K562 (cell line): ENCODE results near the gene DIS3L2. TPM values are rescaled to one million over a fixed set of nuclear protein-coding genes. Genes with fewer than 3 reads are reported as not detected.

ENCODE experiments used
- ATAC-seq: fragments of 200-7000 bp; cut with Tn5 transposase; 3 replicates; pipeline ENCODE4 v1.9.1; 2020; ENCODE audit warnings: moderate library complexity
- BruUV-seq: library from RNA; stranded (reverse); fragments of 400-500 nt; replicated peaks from 2 replicates; lab custom pipeline; 2021; lab: Mats Ljungman, UMichigan
- CTCF ChIA-PET: fragments of 300-600 bp; formaldehyde crosslinking; extraction: SDS; loops from one replicate; lab custom pipeline; 2021; ENCODE audit warnings: low intra/inter-chr PET ratio; lab: Yijun Ruan, JAX
- POLR2A ChIA-PET: fragments of 300-600, 350-650 bp; sonication (Branson Sonifier 250); formaldehyde crosslinking; extraction: SDS; loops from one replicate; lab custom pipeline; 2021; ENCODE audit warnings: antibody characterized with exemption, inconsistent platforms; lab: Yijun Ruan, JAX
- DNase-seq, 4 experiments: peaks; one replicate each; pipeline versions ENCODE4 v3.0.0 to v3.0.0-alpha.2; 2011 to 2018; ENCODE audit warnings: low spot score in 3 of 4, mixed read lengths in 3 of 4; ENCODE audit errors: extremely low read depth in 1 of 4
- FAIRE-seq: peaks from 2 replicates; lab custom pipeline; 2011; peaks lifted over from hg19 to GRCh38; lab: Jason Lieb, UNC
- H2AFZ ChIP-seq: 2 replicates; pipeline ENCODE4 v1.6.0; 2011; ENCODE audit warnings: low read depth, low read length, control low read depth, inconsistent platforms
- H3K27ac ChIP-seq: fragments of 200-600 bp; 3 replicates; pipeline ENCODE4 v1.8.0; 2011; ENCODE audit warnings: low read depth, mild to moderate bottlenecking, control low read depth, inconsistent platforms, low read length, moderate library complexity, mixed read lengths; ENCODE audit errors: extremely low read depth
- H3K27me3 ChIP-seq, 2 experiments: fragments of 300-600 bp in 1 of 2; 2 replicates in 1 of 2; 3 replicates in 1 of 2; pipeline versions ENCODE4 v1.6.0 to v1.8.0; 2011; ENCODE audit warnings: inconsistent platforms in 2 of 2, low read length in 2 of 2, mild to moderate bottlenecking in 1 of 2, mixed read lengths in 1 of 2, moderate library complexity in 1 of 2; ENCODE audit not compliant: control insufficient read depth in 2 of 2, insufficient read depth in 2 of 2
- H3K36me3 ChIP-seq: fragments of 300-600 bp; 3 replicates; pipeline ENCODE4 v1.8.0; 2011; ENCODE audit warnings: mild to moderate bottlenecking, low read length, inconsistent platforms; ENCODE audit not compliant: control insufficient read depth, insufficient read depth
- H3K4me1 ChIP-seq, 2 experiments: fragments of 200-600 bp in 1 of 2; replicated peaks in 1 of 2; 2 replicates in 1 of 2; 3 replicates in 1 of 2; pipeline versions ENCODE4 v1.5.1 to v1.8.0; 2011; ENCODE audit warnings: inconsistent platforms in 2 of 2, low read length in 2 of 2, mild to moderate bottlenecking in 1 of 2, mixed read lengths in 1 of 2, moderate library complexity in 1 of 2; ENCODE audit not compliant: control insufficient read depth in 2 of 2, insufficient read depth in 2 of 2
- H3K4me2 ChIP-seq: 2 replicates; pipeline ENCODE4 v1.6.1; 2011; ENCODE audit warnings: low read length, control low read depth, inconsistent platforms, mixed read lengths; ENCODE audit not compliant: insufficient read depth
- H3K4me3 ChIP-seq: fragments of 200-600 bp; sonication (generic), shearing (Covaris generic); 2 replicates; pipeline ENCODE4 v1.5.1; 2016; ENCODE audit warnings: control low read depth, inconsistent platforms
- H3K79me2 ChIP-seq: fragments of 200-600 bp; 3 replicates; pipeline ENCODE4 v1.8.0; 2011; ENCODE audit warnings: low read length, inconsistent platforms; ENCODE audit not compliant: control insufficient read depth, insufficient read depth
- H3K9ac ChIP-seq, 2 experiments: 2 replicates each; pipeline versions ENCODE4 v1.6.0 to v1.6.1; 2011; ENCODE audit warnings: low read depth in 2 of 2, low read length in 2 of 2, control low read depth in 1 of 2, inconsistent platforms in 1 of 2, mild to moderate bottlenecking in 1 of 2, mixed read lengths in 1 of 2; ENCODE audit not compliant: insufficient read depth in 1 of 2
- H3K9me1 ChIP-seq: one replicate; pipeline ENCODE4 v1.6.0; 2011; ENCODE audit warnings: inconsistent platforms, mild to moderate bottlenecking, low read length, moderate library complexity; ENCODE audit not compliant: control insufficient read depth, insufficient read depth
- H3K9me3 ChIP-seq: replicated peaks from 2 replicates; pipeline ENCODE4 v1.5.1; 2011; ENCODE audit warnings: low read depth, low read length, inconsistent platforms; ENCODE audit not compliant: control insufficient read depth, insufficient read depth
- H4K20me1 ChIP-seq: replicated peaks from 2 replicates; pipeline ENCODE4 v1.6.1; 2011; ENCODE audit warnings: low read length, inconsistent platforms, mixed read lengths; ENCODE audit not compliant: control insufficient read depth, insufficient read depth
- BCOR ChIP-seq: fragments of 450-650 bp; IDR thresholded peaks from 2 replicates; pipeline ENCODE4 v1.6.1; 2016
- ELF2 ChIP-seq: fragments of 250-450 bp; sonication (Bioruptor Pico); IDR thresholded peaks from 2 replicates; pipeline ENCODE4 v1.5.0; 2021; ENCODE audit warnings: mild to moderate bottlenecking
- KLF16 ChIP-seq: IDR thresholded peaks from 2 replicates; pipeline ENCODE4 v1.6.1; 2016; ENCODE audit warnings: antibody characterized with exemption
- MYBL2 ChIP-seq, 2 experiments: fragments of 450-650 bp in 1 of 2; sonication (generic) in 1 of 2; formaldehyde crosslinking in 1 of 2; IDR thresholded peaks; 2 replicates each; pipeline versions ENCODE4 v1.6.1 to v1.8.1; 2017 to 2022; ENCODE audit warnings: borderline replicate concordance in 1 of 2, inconsistent platforms in 1 of 2, low read depth in 1 of 2, mild to moderate bottlenecking in 1 of 2, missing genetic modification reagents in 1 of 2, moderate library complexity in 1 of 2
- NFYB ChIP-seq: IDR thresholded peaks from 2 replicates; pipeline ENCODE4 v1.6.1; 2011; ENCODE audit warnings: mild to moderate bottlenecking, moderate library complexity; ENCODE audit not compliant: insufficient read length; ENCODE audit errors: extremely low read depth
- RBM15 ChIP-seq: fragments of 200-400 bp; formaldehyde crosslinking; IDR thresholded peaks from 2 replicates; pipeline ENCODE4 v1.6.1; 2018; ENCODE audit warnings: mild to moderate bottlenecking, low read length, moderate library complexity; ENCODE audit not compliant: insufficient read depth
- ZNF197 ChIP-seq: fragments of 200-800 bp; sonication (Bioruptor generic); IDR thresholded peaks from 2 replicates; pipeline ENCODE4 v1.6.1; 2016; ENCODE audit warnings: low read depth, missing genetic modification characterization, missing compliant biosample characterization
- ZNF445 ChIP-seq: fragments of 250-450 bp; sonication (Bioruptor Pico); IDR thresholded peaks from 2 replicates; pipeline ENCODE4 v1.4.0; 2020; ENCODE audit warnings: low read depth, mild to moderate bottlenecking, moderate library complexity
- ZNF57 ChIP-seq: fragments of 450-650 bp; formaldehyde crosslinking; IDR thresholded peaks from 2 replicates; pipeline ENCODE4 v1.4.0; 2020; ENCODE audit warnings: mild to moderate bottlenecking, moderate library complexity
- ZNF778 ChIP-seq: fragments of 450-650 bp; formaldehyde crosslinking; IDR thresholded peaks from 2 replicates; pipeline ENCODE4 v1.4.0; 2020; ENCODE audit warnings: mild to moderate bottlenecking, moderate library complexity
- WGBS: fragments of 100-300 bp; shearing (Covaris generic); methylation state at CpG from one replicate; pipeline ENCODE4 v1.1.6; 2016; ENCODE audit warnings: low coverage, mixed read lengths; ENCODE audit not compliant: insufficient coverage; ENCODE audit errors: missing lambda C conversion rate; 5-methylcytosine and 5-hydroxymethylcytosine counted together
- in situ Hi-C: fragments of 300-500 bp; cut with MboI; formaldehyde crosslinking; loops from 4 replicates; pipeline ENCODE4 v1.15.0; 2018; ENCODE audit warnings: inconsistent platforms, mixed read lengths
- intact Hi-C: fragments of 100-400 bp; cut with micrococcal nuclease; formaldehyde crosslinking; loops from 2 replicates; pipeline ENCODE4 v1.14.2; 2022
- polyA plus RNA-seq, 8 experiments: library from polyadenylated mRNA; depleted of rRNA in 4 of 8; stranded (reverse) in 5 of 8; unstranded in 3 of 8; fragments of >200 nt; fragmentation: Nextera tagmentation in 2 of 8; fragmentation: Illumina TruSeq in 1 of 8; extraction: Ambion mirVana in 2 of 8; extraction: Trizol in 1 of 8; gene quantifications; 2 replicates each; pipeline versions ENCODE4 v1.2.1 to v1.2.3, GENCODE V29; 2011 to 2014; ENCODE audit warnings: inconsistent platforms in 1 of 8, missing spikeins in 1 of 8
- total RNA-seq, 7 experiments: library from RNA; depleted of rRNA in 6 of 7; stranded (reverse); fragments of >200 nt in 6 of 7; fragmentation: Illumina TruSeq in 2 of 7; extraction: Trizol in 2 of 7; gene quantifications; 2 replicates each; pipeline versions ENCODE4 v1.2.1 to v1.2.3, GENCODE V29; 2011 to 2021; ENCODE audit warnings: low replicate concordance in 1 of 7
- TF ChIP-seq, protein P1 (sequence below), 2 experiments: fragments of 450-650 bp; IDR thresholded peaks; 2 replicates each; pipeline ENCODE4 v1.6.1; 2016

Gene DIS3L2
- total and polyA plus RNA-seq, 9 of the 15 experiments (the other 6 are each of a cell fraction or from before 2014, with no cell fraction given): 1.5 to 19.2 (median 11.2) TPM

DNA sequence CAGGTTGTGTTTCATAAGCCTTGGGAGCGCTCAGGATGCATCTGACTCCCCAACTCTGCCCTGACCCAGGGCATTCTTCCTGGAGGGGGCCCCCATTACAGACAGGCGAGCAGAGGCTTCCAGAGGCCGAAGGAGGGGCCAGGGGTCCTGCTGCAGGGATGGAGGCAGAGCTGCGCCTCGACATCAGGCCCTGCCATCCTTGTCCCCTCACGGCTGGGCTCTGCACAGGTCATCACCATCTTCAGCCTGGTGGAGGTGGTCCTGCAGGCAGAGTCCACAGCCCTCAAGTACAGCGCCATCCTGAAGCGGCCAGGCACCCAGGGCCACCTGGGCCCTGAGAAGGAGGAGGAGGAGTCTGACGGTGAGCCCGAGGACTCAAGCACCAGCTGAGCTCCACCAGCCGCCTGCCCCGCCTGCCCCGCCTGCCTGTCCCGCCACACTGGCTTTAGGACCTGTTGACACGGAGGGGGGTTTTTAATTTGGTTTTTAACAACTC lies 374.8 kb downstream of the DIS3L2 start:
- H4K20me1 ChIP-seq: no peaks in the 10 kb centered on the region
- no peak overlapping the region for H3K27ac ChIP-seq
- FAIRE-seq (no peak), ATAC-seq (no peak), DNase-seq (no peak)
- no peak overlapping the region for H2AFZ ChIP-seq
- H3K27me3 ChIP-seq: no peaks in the 10 kb centered on the region
- H3K79me2 ChIP-seq: no peaks in the 10 kb centered on the region
- CTCF ChIA-PET: no interaction called here
- H3K4me3 ChIP-seq: no peak overlapping the region
- POLR2A ChIA-PET: no interaction called here
- in situ Hi-C loops: no loop called here
- H3K9me3 ChIP-seq: no peaks in the 10 kb centered on the region
- WGBS: 100% methylated on average over 4 of the region's 15 CpGs
- TF ChIP-seq, protein P1, sequence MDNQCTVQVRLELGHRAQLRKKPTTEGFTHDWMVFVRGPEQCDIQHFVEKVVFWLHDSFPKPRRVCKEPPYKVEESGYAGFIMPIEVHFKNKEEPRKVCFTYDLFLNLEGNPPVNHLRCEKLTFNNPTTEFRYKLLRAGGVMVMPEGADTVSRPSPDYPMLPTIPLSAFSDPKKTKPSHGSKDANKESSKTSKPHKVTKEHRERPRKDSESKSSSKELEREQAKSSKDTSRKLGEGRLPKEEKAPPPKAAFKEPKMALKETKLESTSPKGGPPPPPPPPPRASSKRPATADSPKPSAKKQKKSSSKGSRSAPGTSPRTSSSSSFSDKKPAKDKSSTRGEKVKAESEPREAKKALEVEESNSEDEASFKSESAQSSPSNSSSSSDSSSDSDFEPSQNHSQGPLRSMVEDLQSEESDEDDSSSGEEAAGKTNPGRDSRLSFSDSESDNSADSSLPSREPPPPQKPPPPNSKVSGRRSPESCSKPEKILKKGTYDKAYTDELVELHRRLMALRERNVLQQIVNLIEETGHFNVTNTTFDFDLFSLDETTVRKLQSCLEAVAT (IDR thresholded peaks at IDR 0.05): no peak
- no peak for TF ChIP-seq ZNF197 (CRISPR knock-in tag)
- TF ChIP-seq NFYB: no peak
- TF ChIP-seq RBM15: no peak
- TF ChIP-seq ZNF778 (CRISPR knock-in tag): no peak
- TF ChIP-seq ZNF445: no peak
- TF ChIP-seq MYBL2 (IDR thresholded peaks at IDR 0.05; ENCODE audit: low read depth): no peak
- no peak for TF ChIP-seq MYBL2 (CRISPR knock-in tag; IDR thresholded peaks at IDR 0.05; ENCODE audit: borderline replicate concordance)
- no peak for TF ChIP-seq ZNF57 (CRISPR knock-in tag)
- no peak for TF ChIP-seq ELF2 (CRISPR knock-in tag)
- TF ChIP-seq KLF16: no peak
- TF ChIP-seq BCOR: no peak
- BruUV-seq: no TSS peak
- H3K9ac ChIP-seq: no peak overlapping the region
- H3K4me2 ChIP-seq: no peak overlapping the region
- H3K4me1 ChIP-seq: peaks cover 0 to 7% of the 10 kb centered on the region in 2 experiments; a peak in 2 of 5 replicates
- no peaks in the 10 kb centered on the region for H3K36me3 ChIP-seq
- no peaks in the 10 kb centered on the region for H3K9me1 ChIP-seq
- intact Hi-C loops: no loop called here
